HG02981 (cell line): ENCODE results near the gene ANAPC16.
"Not testable (repeated sequence)": the region's sequence is repeated elsewhere in the genome, so short reads cannot be mapped to it uniquely, and the experiment has no call there.

Source experiments
- ATAC-seq: cut with Tn5 transposase; IDR thresholded peaks from one replicate; pipeline ENCODE4 v1.9.1; 2021; ENCODE audit warnings: mild to moderate bottlenecking, moderate library complexity; ENCODE audit not compliant: unreplicated experiment

Gene ANAPC16

GRCh38 chr10:72261784-72262404, 46.1 kb downstream of the ANAPC16 start:
- ATAC-seq = peak; percentile 1

- no peak for ATAC-seq
These were observed 47.9 kb downstream of the ANAPC16 start for GRCh38 chr10:72263613-72264241.

- no peak for ATAC-seq
These were observed 48.7 kb downstream of the ANAPC16 start for GRCh38 chr10:72264536-72264935.

GRCh38 chr10:72265508-72265907, 49.7 kb downstream of the ANAPC16 start:
- ATAC-seq = no peak

GRCh38 chr10:72265990-72266865, 50.4 kb downstream of the ANAPC16 start:
- no peak for ATAC-seq

- no peak for ATAC-seq
These were observed 51.6 kb downstream of the ANAPC16 start for GRCh38 chr10:72267381-72267780.

- ATAC-seq = no peak
These were observed 52.1 kb downstream of the ANAPC16 start for GRCh38 chr10:72267819-72268399.

- not testable (repeated sequence) for ATAC-seq
These were observed 52.8 kb downstream of the ANAPC16 start for GRCh38 chr10:72268475-72269200.

GRCh38 chr10:72270607-72271281, 54.9 kb downstream of the ANAPC16 start:
- no peak for ATAC-seq

GRCh38 chr10:72272689-72273409, 57.0 kb downstream of the ANAPC16 start:
- peak; percentile 27 for ATAC-seq

GRCh38 chr10:72273410-72274212, 57.8 kb downstream of the ANAPC16 start, which contains the start of gene DDIT4:
DDIT4 (plus strand) TSS chr10:72273924; CDS start chr10:72274217, 293 bp downstream.
- peak; percentile 82 for ATAC-seq

- ATAC-seq = no peak
These were observed 58.5 kb downstream of the ANAPC16 start for GRCh38 chr10:72274213-72274729.

- ATAC-seq = no peak
These were observed 59.0 kb downstream of the ANAPC16 start for GRCh38 chr10:72274730-72275350.

GRCh38 chr10:72275351-72276012, 59.7 kb downstream of the ANAPC16 start:
- ATAC-seq = no peak

GRCh38 chr10:72276013-72276387, 60.2 kb downstream of the ANAPC16 start:
- no peak for ATAC-seq

GRCh38 chr10:72276421-72277339, 60.9 kb downstream of the ANAPC16 start:
- ATAC-seq = no peak
